Measurements from ENCODE around the gene PPM1F. TPM values are rescaled to one million over a fixed set of nuclear protein-coding genes. Genes with fewer than 3 reads are reported as not detected.

PPM1F gene
- total RNA-seq, 1 experiment from 2014 or later = 21.1 TPM

DNA sequence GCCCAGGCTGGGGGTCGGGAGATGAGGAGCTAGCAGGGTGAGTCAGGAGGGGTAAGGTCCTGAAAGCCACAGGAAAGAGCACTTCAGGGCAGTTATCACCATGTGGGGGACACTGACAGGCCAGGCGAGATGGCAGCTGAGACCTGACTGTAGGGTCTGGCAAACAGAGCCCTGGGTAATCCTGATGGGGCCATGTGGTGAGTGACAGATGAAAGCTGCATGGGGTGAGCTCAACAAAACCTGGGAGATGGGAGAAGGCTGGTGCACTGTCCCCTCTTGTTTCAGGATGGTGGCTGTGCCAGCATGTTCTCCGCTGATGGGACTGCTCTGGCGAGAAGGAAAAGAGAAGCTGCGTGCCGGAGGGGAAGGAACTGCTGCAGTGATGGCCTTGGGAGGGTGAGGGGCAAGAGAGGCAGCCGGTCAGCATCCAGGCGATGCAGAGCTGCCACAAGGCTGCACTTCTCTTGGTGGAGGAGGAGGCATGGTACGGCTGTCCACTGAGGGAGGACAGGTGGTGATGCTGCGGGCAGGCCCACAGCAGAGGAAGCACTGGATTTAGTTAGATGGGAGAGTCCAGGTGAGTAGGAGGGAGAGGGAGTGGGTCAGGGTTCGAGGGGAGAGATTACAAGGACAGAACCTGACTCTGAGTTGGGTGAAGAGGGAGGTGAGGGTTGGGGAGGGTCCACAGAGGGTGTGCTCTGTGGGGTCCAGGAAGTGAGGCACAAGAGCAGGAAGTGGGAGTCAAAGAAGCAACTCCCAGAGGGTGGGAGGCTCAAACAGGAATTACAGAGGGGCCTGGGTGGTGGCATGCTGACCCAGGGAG is 26.1 kb upstream of the PPM1F start:
- Histone ChIP-seq H3K27me3 (ENCODE audit: insufficient read depth, low read length) (no peaks in the 10 kb centered on the region; the same call in 1 of the 2 replicates), H3K14ac (ENCODE audit: insufficient read depth, low read length) (no peak overlapping the region; the same call in 1 of the 2 replicates), H3K4me2 (ENCODE audit: insufficient read depth, insufficient read length, low read length) (no peak overlapping the region), H3K9ac (ENCODE audit: extremely low read depth, insufficient read length, low read length) (no peak overlapping the region), H2AK5ac (ENCODE audit: insufficient read length, low read length) (no peak overlapping the region), H4K91ac (ENCODE audit: insufficient read length, low read depth, low read length) (no peak overlapping the region), H3K27ac (ENCODE audit: insufficient read length, low read depth, low read length) (no peak overlapping the region), H3K79me1 (ENCODE audit: insufficient read depth, low read depth, low read length, poor library complexity, severe bottlenecking) (peaks cover 3% of the 10 kb centered on the region), H3K79me2 (ENCODE audit: insufficient read depth, low read length) (no peaks in the 10 kb centered on the region; the same call in 1 of the 2 replicates), H3K4me1 (ENCODE audit: insufficient read depth, low read length) (no peaks in the 10 kb centered on the region), H3K23ac (ENCODE audit: insufficient read length, low read depth, low read length) (no peak overlapping the region), H2BK12ac (ENCODE audit: insufficient read length, low read depth, low read length) (no peak overlapping the region), H3T11ph (ENCODE audit: low read length) (no peak overlapping the region), H2BK15ac (ENCODE audit: low read depth, low read length) (no peak overlapping the region), H4K20me1 (ENCODE audit: control insufficient read depth, insufficient read depth, insufficient read length) (no peaks in the 10 kb centered on the region), H4K5ac (ENCODE audit: insufficient read length, low read depth, low read length) (no peak overlapping the region), H3K23me2 (ENCODE audit: insufficient read length, low read depth, low read length, poor library complexity, severe bottlenecking) (peaks cover 9% of the 10 kb centered on the region), H3K18ac (ENCODE audit: insufficient read length, low read depth, low read length) (no peak overlapping the region), H3K9me3 (ENCODE audit: control insufficient read depth, low read depth, low read length) (no peaks in the 10 kb centered on the region), H2BK5ac (ENCODE audit: insufficient read length, low read length) (no peak overlapping the region), H2BK120ac (ENCODE audit: low read depth, low read length, poor library complexity, severe bottlenecking) (no peak overlapping the region), H2AFZ (ENCODE audit: low read length) (no peak overlapping the region), H4K8ac (replicated peaks; ENCODE audit: insufficient read length, low read depth, low read length) (no peak overlapping the region), H3K56ac (ENCODE audit: insufficient read length, low read depth, low read length) (no peak overlapping the region), H2BK20ac (ENCODE audit: low read depth, low read length, poor library complexity, severe bottlenecking) (no peak overlapping the region), H3K4ac (ENCODE audit: low read depth, low read length) (no peak overlapping the region)
- no peak for DNase-seq
- Mint-ChIP-seq H3K4me1 (peaks cover 4 to 9% of the 10 kb centered on the region in 2 experiments), H3K9me3 (no peaks in the 10 kb centered on the region), H3K4me3 (no peak overlapping the region; a peak in 1 of 5 replicates), H3K27ac (peak overlapping the region in 1 of 3 experiments; percentile 33; a peak in 1 of 7 replicates), H3K36me3 (ENCODE audit: insufficient read depth in 1 of 3, low read depth in 3 of 3) (peaks cover 10 to 31% (median 31%) of the 10 kb centered on the region in 3 experiments; a peak in 5 of 7 replicates), H3K27me3 (ENCODE audit: low read depth) (peaks cover 2% of the 10 kb centered on the region)
- TF ChIP-seq, protein P1, sequence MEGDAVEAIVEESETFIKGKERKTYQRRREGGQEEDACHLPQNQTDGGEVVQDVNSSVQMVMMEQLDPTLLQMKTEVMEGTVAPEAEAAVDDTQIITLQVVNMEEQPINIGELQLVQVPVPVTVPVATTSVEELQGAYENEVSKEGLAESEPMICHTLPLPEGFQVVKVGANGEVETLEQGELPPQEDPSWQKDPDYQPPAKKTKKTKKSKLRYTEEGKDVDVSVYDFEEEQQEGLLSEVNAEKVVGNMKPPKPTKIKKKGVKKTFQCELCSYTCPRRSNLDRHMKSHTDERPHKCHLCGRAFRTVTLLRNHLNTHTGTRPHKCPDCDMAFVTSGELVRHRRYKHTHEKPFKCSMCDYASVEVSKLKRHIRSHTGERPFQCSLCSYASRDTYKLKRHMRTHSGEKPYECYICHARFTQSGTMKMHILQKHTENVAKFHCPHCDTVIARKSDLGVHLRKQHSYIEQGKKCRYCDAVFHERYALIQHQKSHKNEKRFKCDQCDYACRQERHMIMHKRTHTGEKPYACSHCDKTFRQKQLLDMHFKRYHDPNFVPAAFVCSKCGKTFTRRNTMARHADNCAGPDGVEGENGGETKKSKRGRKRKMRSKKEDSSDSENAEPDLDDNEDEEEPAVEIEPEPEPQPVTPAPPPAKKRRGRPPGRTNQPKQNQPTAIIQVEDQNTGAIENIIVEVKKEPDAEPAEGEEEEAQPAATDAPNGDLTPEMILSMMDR (conservative IDR thresholded peaks at IDR 0.05) = no peak
- no CpG with 5 or more reads among the region's 11 CpGs for WGBS (ENCODE audit: extremely low coverage, insufficient read length, low lambda C conversion rate)

All from H9 (cell line).